NCI-H2227 (cell line): ENCODE measurements around the gene RPIA.
A peak's percentile ranks its signal among the peaks of the same experiment; 100 is the strongest.
"Not testable (repeated sequence)": the region's sequence is repeated elsewhere in the genome, so short reads cannot be mapped to it uniquely, and the experiment has no call there.

Source experiments
- DNase-seq: peaks from one replicate; lab custom pipeline; 2025; ENCODE audit not compliant: unreplicated experiment; lab: John Stamatoyannopoulos, UW

RPIA gene

DNA sequence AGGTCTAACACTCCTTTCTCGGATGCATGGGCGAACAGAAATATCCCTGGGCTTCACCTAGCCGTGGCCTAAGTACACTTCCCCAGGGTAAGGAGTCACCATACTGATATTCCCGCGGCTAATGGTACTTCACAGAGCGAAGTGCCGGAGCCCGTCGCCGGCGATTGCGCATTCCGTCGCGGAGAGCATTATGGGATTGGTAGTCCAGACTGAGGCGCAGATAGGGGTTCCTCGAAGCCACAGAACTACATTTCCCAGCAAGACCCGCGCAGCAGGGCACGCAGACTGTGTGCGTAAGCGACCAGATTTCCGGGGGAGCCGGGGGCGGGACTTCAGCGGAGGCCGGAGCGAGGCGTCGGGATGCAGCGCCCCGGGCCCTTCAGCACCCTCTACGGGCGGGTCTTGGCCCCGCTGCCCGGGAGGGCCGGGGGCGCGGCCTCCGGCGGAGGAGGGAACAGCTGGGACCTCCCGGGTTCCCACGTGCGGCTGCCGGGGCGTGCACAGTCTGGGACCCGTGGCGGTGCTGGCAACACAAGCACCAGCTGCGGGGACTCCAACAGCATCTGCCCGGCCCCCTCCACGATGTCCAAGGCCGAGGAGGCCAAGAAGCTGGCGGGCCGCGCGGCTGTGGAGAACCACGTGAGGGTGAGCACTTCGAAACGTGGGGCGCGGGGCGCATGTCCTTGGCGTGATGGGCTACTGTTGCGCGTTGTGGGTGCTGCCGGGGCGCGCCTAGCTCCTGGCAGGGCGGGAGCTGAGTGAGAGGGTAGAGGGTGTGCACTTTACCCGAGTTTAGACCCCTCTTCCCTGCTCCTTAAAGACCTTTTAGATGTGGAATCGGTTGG is at the start of gene RPIA:
Gene RPIA, plus strand, starts transcription at position 335 of the 845 bp plus-strand sequence. Its CDS starts 26 bp downstream, at position 361.
- peak; percentile 98 for DNase-seq

DNA sequence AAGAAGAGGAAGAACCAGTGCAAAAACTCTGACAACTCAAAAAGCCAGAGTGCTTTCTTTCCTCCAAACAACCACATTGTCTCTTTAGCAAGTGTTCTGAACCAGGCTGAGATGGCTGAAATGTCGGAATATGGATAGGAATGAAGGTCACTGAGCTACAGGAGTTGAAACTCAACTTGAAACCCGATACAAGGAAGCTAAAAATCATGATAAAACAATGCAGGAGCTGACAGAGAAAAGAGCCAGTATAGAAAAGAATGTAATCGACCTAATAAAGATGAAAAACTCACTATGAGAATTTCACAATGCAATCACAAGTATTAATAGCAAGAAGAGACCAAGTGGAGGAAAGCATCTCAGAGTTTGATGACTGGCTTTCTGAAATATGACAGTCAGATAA is 49.2 kb upstream of the RPIA start:
- DNase-seq, result no peak

- DNase-seq, result not testable (repeated sequence)
Measured at GRCh38 chr2:88645291-88645882, 46.1 kb upstream of the RPIA start.

- no peak for DNase-seq
Measured at GRCh38 chr2:88651646-88652045, 39.8 kb upstream of the RPIA start.

GRCh38 chr2:88654714-88655113 is 36.8 kb upstream of the RPIA start:
- no peak for DNase-seq

- DNase-seq, result no peak
Measured at GRCh38 chr2:88656690-88657089, 34.8 kb upstream of the RPIA start.

GRCh38 chr2:88657131-88657530 is 34.3 kb upstream of the RPIA start:
- DNase-seq, result no peak

- DNase-seq, result no peak
Measured at GRCh38 chr2:88658326-88658725, 33.1 kb upstream of the RPIA start.

GRCh38 chr2:88658881-88659537 is 32.5 kb upstream of the RPIA start:
- DNase-seq, result no peak

DNA sequence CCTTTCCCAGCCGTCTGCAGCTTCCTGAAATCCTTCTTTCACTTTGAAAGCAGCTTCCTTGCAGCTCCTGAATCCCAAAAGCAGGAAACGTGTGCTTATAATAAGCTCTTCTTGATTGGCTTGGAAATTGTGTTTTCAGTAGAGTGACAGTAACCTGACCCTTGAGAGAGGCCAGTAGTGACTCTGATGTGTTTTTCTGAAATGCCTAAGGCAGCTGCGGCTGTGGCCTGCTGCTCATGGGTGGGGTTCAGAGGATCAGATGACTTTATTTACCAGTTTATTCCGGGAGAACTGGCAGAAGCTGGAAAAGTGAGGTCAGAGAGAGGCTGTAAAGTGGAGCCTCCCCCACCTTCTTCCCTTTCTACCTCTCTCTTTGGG is 31.9 kb upstream of the RPIA start:
- no peak for DNase-seq

- no peak for DNase-seq
Measured at GRCh38 chr2:88660622-88661021, 30.9 kb upstream of the RPIA start.

GRCh38 chr2:88666576-88666975 is 24.9 kb upstream of the RPIA start:
- DNase-seq, result no peak

DNA sequence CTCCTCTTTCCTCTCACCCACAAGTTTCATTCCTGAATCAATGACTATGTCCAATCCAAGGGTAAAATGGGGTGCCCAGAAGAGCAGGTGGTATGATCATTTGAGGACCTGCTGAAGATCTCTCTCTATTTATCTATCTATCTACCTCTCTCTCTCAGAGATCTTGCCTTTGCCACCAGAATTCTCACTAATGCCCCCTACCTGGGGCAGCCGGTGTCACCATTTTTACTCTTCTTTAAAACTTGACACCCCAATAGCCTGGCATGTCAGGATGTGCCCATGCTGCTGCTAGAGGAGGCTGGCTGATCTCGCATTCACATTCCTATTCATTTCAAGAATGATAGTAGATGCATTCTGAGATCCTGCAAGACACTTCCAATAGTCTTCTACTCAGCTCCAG is 24.3 kb upstream of the RPIA start:
- no peak for DNase-seq

DNA sequence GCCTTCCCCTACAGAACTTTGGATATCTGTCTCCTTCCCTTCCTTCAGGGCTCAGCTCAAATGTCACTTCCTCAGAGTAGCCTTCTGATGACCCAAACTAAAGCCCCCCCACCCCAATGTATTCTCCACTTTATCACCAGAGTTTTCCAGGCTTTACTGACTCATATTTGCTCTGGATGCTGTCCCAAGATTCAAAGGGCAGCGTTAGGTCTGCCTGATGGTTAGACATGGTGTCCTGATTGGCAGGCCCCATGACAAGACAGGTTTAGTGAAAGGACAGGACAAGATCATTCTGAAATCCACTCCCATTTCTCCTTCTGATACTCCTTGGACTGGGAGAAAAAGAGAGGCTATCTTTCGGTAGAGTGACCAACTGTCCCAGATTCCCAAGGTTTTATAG is 22.6 kb upstream of the RPIA start:
- DNase-seq, result no peak

DNA sequence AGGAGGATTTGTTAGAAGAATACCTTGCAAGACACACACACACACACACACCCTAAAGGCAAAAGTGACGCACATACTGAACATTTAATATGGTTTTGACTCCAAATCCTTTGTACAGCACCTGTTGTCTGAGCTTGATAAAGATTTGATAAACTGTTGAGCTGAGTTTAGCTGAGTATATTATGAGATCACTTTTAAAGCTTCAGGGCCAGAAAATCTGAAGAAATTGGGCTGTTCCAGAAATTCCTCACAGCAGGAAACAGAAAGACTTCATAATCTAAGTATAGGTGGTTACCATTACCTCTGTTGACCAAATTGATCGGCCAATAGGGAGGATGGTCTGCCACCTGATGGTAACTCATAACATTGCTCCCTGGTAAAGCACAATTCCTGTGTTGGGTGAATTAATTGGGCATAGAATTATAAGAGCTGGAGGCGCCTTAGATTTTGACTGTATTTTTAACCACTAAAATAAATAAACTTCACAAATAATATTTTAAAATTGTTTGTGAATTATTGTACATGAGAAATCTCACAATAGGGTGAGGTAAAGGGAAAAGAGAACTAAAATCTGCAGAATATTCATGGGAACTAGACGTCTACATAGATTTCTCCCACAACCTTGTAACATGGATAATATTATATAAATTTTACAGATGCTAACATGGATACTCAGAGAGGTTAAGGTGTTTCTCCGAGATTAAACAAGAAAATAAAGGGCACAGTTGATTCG is 21.8 kb upstream of the RPIA start:
- DNase-seq, result peak; percentile 20

- peak; percentile 64 for DNase-seq
Measured at GRCh38 chr2:88671786-88672427, 19.6 kb upstream of the RPIA start.

DNA sequence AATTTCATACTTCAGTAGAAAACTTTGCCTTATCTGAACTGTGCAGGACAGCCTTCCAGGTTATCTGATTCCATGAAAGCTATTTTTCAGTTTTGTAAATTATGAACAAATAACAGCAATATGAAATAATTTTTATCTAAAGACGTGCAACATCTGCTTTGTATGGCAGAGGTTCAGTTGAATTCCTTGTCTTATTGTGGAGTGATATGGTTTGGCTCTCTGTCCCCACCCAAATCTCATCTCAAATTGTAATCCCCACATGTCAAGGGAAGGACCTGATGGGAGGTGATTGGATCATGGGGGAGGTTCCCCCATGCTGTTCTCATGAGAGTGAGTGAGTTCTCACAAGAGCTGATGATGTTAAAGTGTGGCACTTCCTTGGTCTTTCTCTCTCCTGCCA is 18.1 kb upstream of the RPIA start:
- no peak for DNase-seq

- DNase-seq, result no peak
Measured at GRCh38 chr2:88680266-88680902, 11.1 kb upstream of the RPIA start.

- DNase-seq, result no peak
Measured at GRCh38 chr2:88680916-88681315, 10.6 kb upstream of the RPIA start.
